HEK293 (cell line): ENCODE measurements around the gene PZP.

Source experiments
- CTCF ChIA-PET: fragments of 350-600 bp; formaldehyde crosslinking; extraction: SDS; loops from one replicate; lab custom pipeline; 2021; ENCODE audit warnings: antibody characterized with exemption; lab: Yijun Ruan, JAX
- POLR2A ChIA-PET: fragments of 300-600 bp; formaldehyde crosslinking; extraction: SDS; loops from one replicate; lab custom pipeline; 2020; ENCODE audit warnings: antibody characterized with exemption, inconsistent platforms; lab: Yijun Ruan, JAX
- H3K27ac ChIP-seq: fragments of 200-500 bp; sonication (Bioruptor generic); 2 replicates; pipeline ENCODE4 v1.5.1; 2014; ENCODE audit warnings: low read depth, low read length, control low read depth, inconsistent platforms; ENCODE audit errors: extremely low read depth
- H3K36me3 ChIP-seq, 2 experiments: fragments of 200-500 bp in 1 of 2; sonication (Bioruptor generic) in 1 of 2; 1 replicate in 1 of 2; 2 replicates in 1 of 2; pipeline ENCODE4 v1.5.1; 2014 to 2017; ENCODE audit warnings: inconsistent platforms in 2 of 2, low read length in 2 of 2; ENCODE audit not compliant: control insufficient read depth in 2 of 2, insufficient read depth in 1 of 2
- H3K4me1 ChIP-seq: fragments of 200-500 bp; sonication (Bioruptor generic); 2 replicates; pipeline ENCODE4 v1.5.1; 2014; ENCODE audit warnings: mild to moderate bottlenecking, low read length, inconsistent platforms; ENCODE audit not compliant: control insufficient read depth, insufficient read depth
- H3K4me3 ChIP-seq: 2 replicates; pipeline ENCODE4 v1.5.1; 2011; ENCODE audit warnings: low read depth, mild to moderate bottlenecking, control low read depth, low read length, moderate library complexity
- H3K9me3 ChIP-seq: fragments of 200-500 bp; sonication (Bioruptor generic); 2 replicates; pipeline ENCODE4 v1.5.1; 2014; ENCODE audit warnings: low read depth, low read length, inconsistent platforms; ENCODE audit not compliant: control insufficient read depth, insufficient read depth
- GLI4 ChIP-seq: fragments of 450-650 bp; formaldehyde crosslinking; IDR thresholded peaks from 2 replicates; pipeline ENCODE4 v1.5.1; 2016; ENCODE audit warnings: missing biosample characterization, missing genetic modification characterization
- GLIS1 ChIP-seq: fragments of 450-650 bp; formaldehyde crosslinking; IDR thresholded peaks from 2 replicates; pipeline ENCODE4 v1.5.1; 2016; ENCODE audit warnings: missing biosample characterization, missing genetic modification characterization
- KLF1 ChIP-seq: fragments of 450-650 bp; formaldehyde crosslinking; IDR thresholded peaks from 2 replicates; pipeline ENCODE4 v1.5.1; 2016; ENCODE audit warnings: missing biosample characterization, missing genetic modification characterization
- KLF8 ChIP-seq: fragments of 450-650 bp; formaldehyde crosslinking; IDR thresholded peaks from 2 replicates; pipeline ENCODE4 v1.5.1; 2016; ENCODE audit warnings: missing biosample characterization, missing genetic modification characterization
- OVOL3 ChIP-seq: fragments of 450-650 bp; formaldehyde crosslinking; IDR thresholded peaks from 2 replicates; pipeline ENCODE4 v1.5.1; 2016; ENCODE audit warnings: missing biosample characterization, missing genetic modification characterization
- REPIN1 ChIP-seq: fragments of 450-650 bp; formaldehyde crosslinking; IDR thresholded peaks from 2 replicates; pipeline ENCODE4 v1.5.1; 2017; ENCODE audit warnings: missing biosample characterization, missing genetic modification characterization, low read depth
- ZBTB8A ChIP-seq: fragments of 450-650 bp; formaldehyde crosslinking; IDR thresholded peaks from 2 replicates; pipeline ENCODE4 v1.5.1; 2016; ENCODE audit warnings: missing biosample characterization, missing genetic modification characterization
- ZFHX2 ChIP-seq: fragments of 450-650 bp; formaldehyde crosslinking; conservative IDR thresholded peaks from 2 replicates; pipeline ENCODE4 v1.5.1; 2016; ENCODE audit warnings: missing biosample characterization, missing genetic modification characterization
- ZFP3 ChIP-seq: fragments of 450-650 bp; formaldehyde crosslinking; IDR thresholded peaks from 2 replicates; pipeline ENCODE4 v1.5.1; 2016; ENCODE audit warnings: low read depth, missing biosample characterization, missing genetic modification characterization
- ZNF114 ChIP-seq: fragments of 450-650 bp; formaldehyde crosslinking; IDR thresholded peaks from 2 replicates; pipeline ENCODE4 v1.5.0; 2017; ENCODE audit warnings: missing biosample characterization, missing genetic modification characterization
- ZNF121 ChIP-seq: fragments of 450-650 bp; formaldehyde crosslinking; IDR thresholded peaks from 2 replicates; pipeline ENCODE4 v1.5.1; 2016; ENCODE audit warnings: missing biosample characterization, missing genetic modification characterization
- ZNF157 ChIP-seq: fragments of 450-650 bp; formaldehyde crosslinking; IDR thresholded peaks from 2 replicates; pipeline ENCODE4 v1.5.1; 2016; ENCODE audit warnings: missing biosample characterization, missing genetic modification characterization
- ZNF184 ChIP-seq: fragments of 450-650 bp; IDR thresholded peaks from 2 replicates; pipeline ENCODE4 v1.5.1; 2018; ENCODE audit warnings: missing biosample characterization, mild to moderate bottlenecking, missing genetic modification characterization
- ZNF19 ChIP-seq: fragments of 450-650 bp; formaldehyde crosslinking; IDR thresholded peaks from 2 replicates; pipeline ENCODE4; 2016; ENCODE audit warnings: missing biosample characterization, missing genetic modification characterization, low read depth
- ZNF223 ChIP-seq: fragments of 450-650 bp; formaldehyde crosslinking; IDR thresholded peaks from 2 replicates; pipeline ENCODE4 v1.5.1; 2016; ENCODE audit warnings: missing biosample characterization, missing genetic modification characterization
- ZNF274 ChIP-seq, 2 experiments: fragments of 200-500 bp in 1 of 2; fragments of 450-650 bp in 1 of 2; sonication (Bioruptor generic) in 1 of 2; formaldehyde crosslinking in 1 of 2; IDR thresholded peaks; 2 replicates each; pipeline versions ENCODE4 v1.5.1 to v1.6.1; 2014 to 2016; ENCODE audit warnings: borderline replicate concordance in 1 of 2, inconsistent platforms in 1 of 2, low read length in 1 of 2, missing biosample characterization in 1 of 2, missing genetic modification characterization in 1 of 2
- ZNF37A ChIP-seq: fragments of 450-650 bp; IDR thresholded peaks from 2 replicates; pipeline ENCODE4 v1.5.1; 2018; ENCODE audit warnings: missing biosample characterization, missing genetic modification characterization
- ZNF404 ChIP-seq: fragments of 450-650 bp; formaldehyde crosslinking; IDR thresholded peaks from 2 replicates; pipeline ENCODE4 v1.5.1; 2017; ENCODE audit warnings: missing biosample characterization, missing genetic modification characterization
- ZNF48 ChIP-seq: fragments of 450-650 bp; formaldehyde crosslinking; IDR thresholded peaks from 2 replicates; pipeline ENCODE4 v1.5.1; 2016; ENCODE audit warnings: missing biosample characterization, missing genetic modification characterization
- ZNF544 ChIP-seq: fragments of 450-650 bp; formaldehyde crosslinking; IDR thresholded peaks from 2 replicates; pipeline ENCODE4 v1.5.0; 2017; ENCODE audit warnings: missing biosample characterization, missing genetic modification characterization
- ZNF549 ChIP-seq: fragments of 450-650 bp; IDR thresholded peaks from 2 replicates; pipeline ENCODE4 v1.5.1; 2018; ENCODE audit warnings: missing biosample characterization, missing genetic modification characterization, mild to moderate bottlenecking, inconsistent platforms, moderate library complexity
- ZNF610 ChIP-seq: fragments of 450-650 bp; formaldehyde crosslinking; IDR thresholded peaks from 2 replicates; pipeline ENCODE4 v1.5.1; 2016; ENCODE audit warnings: missing biosample characterization, missing genetic modification characterization, borderline replicate concordance
- ZNF654 ChIP-seq: fragments of 450-650 bp; formaldehyde crosslinking; IDR thresholded peaks from 2 replicates; pipeline ENCODE4 v1.5.1; 2016; ENCODE audit warnings: low read depth, missing biosample characterization, missing genetic modification characterization
- ZNF776 ChIP-seq: fragments of 450-650 bp; formaldehyde crosslinking; IDR thresholded peaks from 2 replicates; pipeline ENCODE4 v1.5.0; 2017; ENCODE audit warnings: missing biosample characterization, missing genetic modification characterization, borderline replicate concordance
- ZNF785 ChIP-seq: fragments of 450-650 bp; formaldehyde crosslinking; IDR thresholded peaks from 2 replicates; pipeline ENCODE4 v1.5.1; 2016; ENCODE audit warnings: missing biosample characterization, missing genetic modification characterization
- TF ChIP-seq, protein P1 (sequence below): fragments of 450-650 bp; formaldehyde crosslinking; IDR thresholded peaks from 2 replicates; pipeline ENCODE4 v1.5.1; 2016; ENCODE audit warnings: missing biosample characterization, missing genetic modification characterization
- TF ChIP-seq, protein P2 (sequence below): fragments of 450-650 bp; formaldehyde crosslinking; IDR thresholded peaks from 2 replicates; pipeline ENCODE4 v1.5.1; 2016; ENCODE audit warnings: missing biosample characterization, missing genetic modification characterization
- TF ChIP-seq, protein P3 (sequence below): fragments of 450-650 bp; formaldehyde crosslinking; IDR thresholded peaks from 2 replicates; pipeline ENCODE4 v1.5.1; 2017; ENCODE audit warnings: missing biosample characterization, missing genetic modification characterization

Gene PZP

DNA sequence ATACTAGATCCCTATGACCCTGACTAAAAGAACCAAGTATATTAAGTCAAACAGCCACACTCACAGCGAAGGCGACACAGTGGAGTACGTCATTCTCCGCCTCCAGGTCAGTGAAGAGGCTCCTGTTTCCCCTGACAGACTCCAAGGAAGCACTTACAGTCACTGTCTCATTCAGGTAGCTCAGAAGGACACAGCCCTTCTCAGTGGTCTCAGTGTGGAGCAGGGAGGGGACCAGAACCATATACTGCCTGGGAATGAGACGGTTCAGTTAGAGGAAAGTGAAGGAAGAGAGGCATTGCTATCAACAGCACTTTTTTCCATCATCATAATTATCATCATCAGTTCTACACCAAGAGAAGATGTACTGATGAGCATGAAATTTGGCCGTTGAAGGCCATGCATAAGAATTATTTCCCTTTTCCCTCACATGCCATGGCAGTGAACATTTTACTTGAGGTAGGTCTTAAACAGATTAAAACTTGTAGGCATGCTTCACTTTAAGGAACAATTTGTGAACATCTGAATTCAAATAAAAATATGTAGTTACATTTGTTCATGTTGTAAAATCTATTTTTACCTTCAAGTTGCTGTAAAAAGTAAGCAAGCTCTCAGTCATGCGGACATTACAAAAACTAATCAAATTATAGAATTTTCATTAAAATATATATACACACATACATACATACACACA is 94.8 kb downstream of the PZP start:
- Histone ChIP-seq H3K27ac (no peak overlapping the region), H3K4me3 (no peak overlapping the region), H3K4me1 (no peaks in the 10 kb centered on the region), H3K36me3 (no peaks in the 10 kb centered on the region), H3K9me3 (no peaks in the 10 kb centered on the region)
- TF ChIP-seq, protein P1, sequence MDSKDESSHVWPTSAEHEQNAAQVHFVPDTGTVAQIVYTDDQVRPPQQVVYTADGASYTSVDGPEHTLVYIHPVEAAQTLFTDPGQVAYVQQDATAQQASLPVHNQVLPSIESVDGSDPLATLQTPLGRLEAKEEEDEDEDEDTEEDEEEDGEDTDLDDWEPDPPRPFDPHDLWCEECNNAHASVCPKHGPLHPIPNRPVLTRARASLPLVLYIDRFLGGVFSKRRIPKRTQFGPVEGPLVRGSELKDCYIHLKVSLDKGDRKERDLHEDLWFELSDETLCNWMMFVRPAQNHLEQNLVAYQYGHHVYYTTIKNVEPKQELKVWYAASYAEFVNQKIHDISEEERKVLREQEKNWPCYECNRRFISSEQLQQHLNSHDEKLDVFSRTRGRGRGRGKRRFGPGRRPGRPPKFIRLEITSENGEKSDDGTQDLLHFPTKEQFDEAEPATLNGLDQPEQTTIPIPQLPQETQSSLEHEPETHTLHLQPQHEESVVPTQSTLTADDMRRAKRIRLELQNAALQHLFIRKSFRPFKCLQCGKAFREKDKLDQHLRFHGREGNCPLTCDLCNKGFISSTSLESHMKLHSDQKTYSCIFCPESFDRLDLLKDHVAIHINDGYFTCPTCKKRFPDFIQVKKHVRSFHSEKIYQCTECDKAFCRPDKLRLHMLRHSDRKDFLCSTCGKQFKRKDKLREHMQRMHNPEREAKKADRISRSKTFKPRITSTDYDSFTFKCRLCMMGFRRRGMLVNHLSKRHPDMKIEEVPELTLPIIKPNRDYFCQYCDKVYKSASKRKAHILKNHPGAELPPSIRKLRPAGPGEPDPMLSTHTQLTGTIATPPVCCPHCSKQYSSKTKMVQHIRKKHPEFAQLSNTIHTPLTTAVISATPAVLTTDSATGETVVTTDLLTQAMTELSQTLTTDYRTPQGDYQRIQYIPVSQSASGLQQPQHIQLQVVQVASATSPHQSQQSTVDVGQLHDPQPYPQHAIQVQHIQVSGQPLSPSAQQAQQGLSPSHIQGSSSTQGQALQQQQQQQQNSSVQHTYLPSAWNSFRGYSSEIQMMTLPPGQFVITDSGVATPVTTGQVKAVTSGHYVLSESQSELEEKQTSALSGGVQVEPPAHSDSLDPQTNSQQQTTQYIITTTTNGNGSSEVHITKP (tag by site-specific recombination) = no peak
- TF ChIP-seq OVOL3 (no peak), KLF1 (no peak), GLIS1 (no peak), ZNF37A (tag by site-specific recombination) (no peak), REPIN1 (no peak), ZNF48 (no peak), ZNF184 (no peak), ZNF121 (tag by site-specific recombination) (no peak)
- TF ChIP-seq, protein P2, sequence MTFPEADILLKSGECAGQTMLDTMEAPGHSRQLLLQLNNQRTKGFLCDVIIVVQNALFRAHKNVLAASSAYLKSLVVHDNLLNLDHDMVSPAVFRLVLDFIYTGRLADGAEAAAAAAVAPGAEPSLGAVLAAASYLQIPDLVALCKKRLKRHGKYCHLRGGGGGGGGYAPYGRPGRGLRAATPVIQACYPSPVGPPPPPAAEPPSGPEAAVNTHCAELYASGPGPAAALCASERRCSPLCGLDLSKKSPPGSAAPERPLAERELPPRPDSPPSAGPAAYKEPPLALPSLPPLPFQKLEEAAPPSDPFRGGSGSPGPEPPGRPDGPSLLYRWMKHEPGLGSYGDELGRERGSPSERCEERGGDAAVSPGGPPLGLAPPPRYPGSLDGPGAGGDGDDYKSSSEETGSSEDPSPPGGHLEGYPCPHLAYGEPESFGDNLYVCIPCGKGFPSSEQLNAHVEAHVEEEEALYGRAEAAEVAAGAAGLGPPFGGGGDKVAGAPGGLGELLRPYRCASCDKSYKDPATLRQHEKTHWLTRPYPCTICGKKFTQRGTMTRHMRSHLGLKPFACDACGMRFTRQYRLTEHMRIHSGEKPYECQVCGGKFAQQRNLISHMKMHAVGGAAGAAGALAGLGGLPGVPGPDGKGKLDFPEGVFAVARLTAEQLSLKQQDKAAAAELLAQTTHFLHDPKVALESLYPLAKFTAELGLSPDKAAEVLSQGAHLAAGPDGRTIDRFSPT (tag by site-specific recombination) = no peak
- POLR2A ChIA-PET = no interaction called here
- CTCF ChIA-PET = interaction anchor here (0.6 kb wide), 1 partner anchor 63 kb away, joined by 3 read pairs; no protein-coding TSS in a partner anchor

DNA sequence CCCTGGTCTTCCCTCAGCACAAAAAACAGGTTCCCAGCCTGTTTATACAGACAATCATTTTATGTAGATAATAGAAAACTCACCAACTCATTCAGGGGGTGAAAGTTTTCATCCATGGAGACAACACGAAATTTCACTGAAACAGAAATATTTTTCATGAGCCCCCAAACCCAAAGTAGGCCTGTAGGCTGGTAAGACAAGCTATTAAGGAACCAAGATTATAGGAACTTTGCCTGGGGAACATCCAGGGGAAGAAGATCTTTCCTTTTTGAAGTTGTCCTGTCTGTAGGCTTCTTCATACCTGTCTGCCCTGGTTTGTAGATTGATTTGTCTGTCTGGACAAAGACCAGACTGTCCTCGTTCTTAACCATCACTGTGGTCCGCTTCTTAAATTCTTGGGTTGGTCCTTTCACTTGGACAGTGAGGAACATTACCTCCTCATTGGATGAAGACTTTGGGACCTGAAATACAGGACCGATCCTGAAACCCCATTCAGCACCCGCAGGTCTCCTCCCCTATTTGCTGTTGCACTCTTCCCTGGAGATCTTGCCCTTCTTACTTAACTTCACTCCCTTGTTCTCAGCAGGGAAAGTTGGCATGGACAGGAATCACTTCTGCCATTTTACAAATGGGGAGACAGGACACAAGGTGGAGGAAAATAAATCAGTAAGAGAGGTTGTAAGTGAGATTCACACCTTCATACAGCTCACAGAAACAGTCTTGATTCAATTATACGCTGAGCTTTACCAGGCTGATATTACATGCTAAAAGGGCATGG is 95.9 kb downstream of the PZP start:
- H3K4me3 ChIP-seq = no peak overlapping the region
- H3K4me1 ChIP-seq = no peaks in the 10 kb centered on the region
- H3K36me3 ChIP-seq = no peaks in the 10 kb centered on the region
- H3K27ac ChIP-seq = no peak overlapping the region
- ChIA-PET POLR2A (no interaction called here), CTCF (no interaction called here)
- H3K9me3 ChIP-seq = no peaks in the 10 kb centered on the region
- TF ChIP-seq ZNF274 (IDR thresholded peaks at IDR 0.05; ENCODE audit: low read length) = no peak
- no peak for TF ChIP-seq ZNF274 (tag by site-specific recombination; IDR thresholded peaks at IDR 0.05; ENCODE audit: borderline replicate concordance)
- no peak for TF ChIP-seq ZNF404 (tag by site-specific recombination)
- no peak for TF ChIP-seq ZNF776 (tag by site-specific recombination)
- no peak for TF ChIP-seq ZNF654 (tag by site-specific recombination)
- no peak for TF ChIP-seq ZNF114 (tag by site-specific recombination)
- TF ChIP-seq ZNF157 (tag by site-specific recombination) = no peak
- TF ChIP-seq ZNF19 (tag by site-specific recombination) = no peak
- TF ChIP-seq ZFP3 (tag by site-specific recombination) = no peak
- no peak for TF ChIP-seq ZBTB8A (tag by site-specific recombination)
- TF ChIP-seq ZNF610 (tag by site-specific recombination) = no peak
- TF ChIP-seq ZNF549 (tag by site-specific recombination) = no peak
- TF ChIP-seq KLF8 = no peak
- no peak for TF ChIP-seq ZNF785 (tag by site-specific recombination)
- TF ChIP-seq ZNF544 (tag by site-specific recombination) = no peak
- no peak for TF ChIP-seq ZFHX2 (tag by site-specific recombination)
- no peak for TF ChIP-seq REPIN1
- TF ChIP-seq, protein P3, sequence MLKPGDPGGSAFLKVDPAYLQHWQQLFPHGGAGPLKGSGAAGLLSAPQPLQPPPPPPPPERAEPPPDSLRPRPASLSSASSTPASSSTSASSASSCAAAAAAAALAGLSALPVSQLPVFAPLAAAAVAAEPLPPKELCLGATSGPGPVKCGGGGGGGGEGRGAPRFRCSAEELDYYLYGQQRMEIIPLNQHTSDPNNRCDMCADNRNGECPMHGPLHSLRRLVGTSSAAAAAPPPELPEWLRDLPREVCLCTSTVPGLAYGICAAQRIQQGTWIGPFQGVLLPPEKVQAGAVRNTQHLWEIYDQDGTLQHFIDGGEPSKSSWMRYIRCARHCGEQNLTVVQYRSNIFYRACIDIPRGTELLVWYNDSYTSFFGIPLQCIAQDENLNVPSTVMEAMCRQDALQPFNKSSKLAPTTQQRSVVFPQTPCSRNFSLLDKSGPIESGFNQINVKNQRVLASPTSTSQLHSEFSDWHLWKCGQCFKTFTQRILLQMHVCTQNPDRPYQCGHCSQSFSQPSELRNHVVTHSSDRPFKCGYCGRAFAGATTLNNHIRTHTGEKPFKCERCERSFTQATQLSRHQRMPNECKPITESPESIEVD (tag by site-specific recombination) = no peak
- no peak for TF ChIP-seq GLI4 (tag by site-specific recombination)
- no peak for TF ChIP-seq ZNF223 (tag by site-specific recombination)
